H1 (cell line): Measurements from ENCODE around the gene TPD52L1. TPM values are rescaled to one million over a fixed set of nuclear protein-coding genes. Genes with fewer than 3 reads are reported as not detected.

Experiments used
- CTCF ChIA-PET: fragments of 300-600 bp; sonication (Branson Sonifier 250); formaldehyde crosslinking; loops from one replicate; lab custom pipeline; 2021; ENCODE audit not compliant: partially characterized antibody; lab: Charles Lee
- POLR2A ChIA-PET: fragments of 300-600 bp; sonication (Branson Sonifier 250); formaldehyde crosslinking; loops from one replicate; lab custom pipeline; 2021; ENCODE audit warnings: inconsistent platforms; ENCODE audit not compliant: partially characterized antibody; lab: Charles Lee
- DNase-seq, 2 experiments: peaks; one replicate each; pipeline versions ENCODE4 v3.0.0 to v3.0.0-alpha.2; 2010 to 2022; ENCODE audit warnings: low spot score in 2 of 2, low read depth in 1 of 2, mixed read lengths in 1 of 2
- FAIRE-seq: peaks from 2 replicates; lab custom pipeline; 2011; peaks lifted over from hg19 to GRCh38; lab: Jason Lieb, UNC
- H2AFZ ChIP-seq: 2 replicates; pipeline ENCODE4 v1.8.1; 2012; ENCODE audit warnings: low read length, inconsistent platforms
- H2AK5ac ChIP-seq: 2 replicates; pipeline ENCODE4 v1.6.1; 2013; ENCODE audit warnings: low read depth, low read length
- H2BK120ac ChIP-seq: replicated peaks from 2 replicates; pipeline ENCODE3; 2013; ENCODE audit warnings: low read depth, low read length, inconsistent platforms
- H2BK12ac ChIP-seq: 2 replicates; pipeline ENCODE4 v1.6.1; 2013; ENCODE audit warnings: low read depth, low read length
- H2BK15ac ChIP-seq: 2 replicates; pipeline ENCODE4 v1.6.1; 2013; ENCODE audit warnings: low read length
- H2BK20ac ChIP-seq: 2 replicates; pipeline ENCODE4 v1.6.1; 2013; ENCODE audit warnings: low read length
- H2BK5ac ChIP-seq: 2 replicates; pipeline ENCODE4 v1.6.1; 2013; ENCODE audit warnings: low read depth, low read length
- H3K14ac ChIP-seq: 2 replicates; pipeline ENCODE4 v1.6.1; 2013; ENCODE audit warnings: inconsistent platforms; ENCODE audit not compliant: insufficient read length
- H3K18ac ChIP-seq: 2 replicates; pipeline ENCODE4 v1.6.1; 2013; ENCODE audit warnings: low read length; ENCODE audit errors: extremely low read depth
- H3K23ac ChIP-seq: 2 replicates; pipeline ENCODE4 v1.6.1; 2013; ENCODE audit warnings: inconsistent platforms; ENCODE audit not compliant: insufficient read length
- H3K23me2 ChIP-seq: 2 replicates; pipeline ENCODE4 v1.6.1; 2013; ENCODE audit warnings: low read depth, low read length
- H3K27ac ChIP-seq: 2 replicates; pipeline ENCODE4 v1.6.1; 2011; ENCODE audit warnings: low read depth, low read length, inconsistent platforms
- H3K27me3 ChIP-seq, 4 experiments: replicated peaks in 1 of 4; 1 replicate in 1 of 4; 2 replicates in 3 of 4; pipeline versions ENCODE4 v1.6.1 to v1.8.1; 2011 to 2013; ENCODE audit warnings: low read length in 3 of 4, mild to moderate bottlenecking in 3 of 4, inconsistent platforms in 2 of 4, mixed read lengths in 2 of 4, moderate library complexity in 1 of 4; ENCODE audit not compliant: control insufficient read depth in 3 of 4, insufficient read depth in 3 of 4; ENCODE audit errors: extremely low read depth in 1 of 4
- H3K36me3 ChIP-seq, 4 experiments: 2 replicates each; pipeline versions ENCODE4 v1.6.1 to v1.8.1; 2011 to 2013; ENCODE audit warnings: mild to moderate bottlenecking in 4 of 4, low read length in 3 of 4, moderate library complexity in 2 of 4, control low read depth in 1 of 4, inconsistent platforms in 1 of 4; ENCODE audit not compliant: insufficient read depth in 4 of 4, control insufficient read depth in 2 of 4
- H3K4ac ChIP-seq: replicated peaks from 2 replicates; pipeline ENCODE3; 2013; ENCODE audit warnings: low read length, low read depth, mixed read lengths, inconsistent platforms; ENCODE audit not compliant: insufficient read length
- H3K4me1 ChIP-seq, 4 experiments: replicated peaks in 1 of 4; 1 replicate in 1 of 4; 2 replicates in 3 of 4; pipeline versions ENCODE4 v1.6.1 to v1.8.1; 2011 to 2013; ENCODE audit warnings: low read length in 3 of 4, inconsistent platforms in 2 of 4, mixed read lengths in 1 of 4; ENCODE audit not compliant: insufficient read depth in 4 of 4, control insufficient read depth in 3 of 4
- H3K4me2 ChIP-seq, 2 experiments: 2 replicates each; pipeline versions ENCODE4 v1.6.1 to v1.8.1; 2011 to 2013; ENCODE audit warnings: low read depth in 2 of 2, low read length in 2 of 2, control low read depth in 1 of 2, inconsistent platforms in 1 of 2, mild to moderate bottlenecking in 1 of 2; ENCODE audit not compliant: insufficient read depth in 1 of 2
- H3K4me3 ChIP-seq, 4 experiments: fragments of 200-600, 300-600 bp in 1 of 4; sonication (generic), shearing (Covaris generic), sonication (Bioruptor Twin) in 1 of 4; 2 replicates each; pipeline versions ENCODE4 v1.5.1 to v1.8.1; 2011 to 2016; ENCODE audit warnings: low read length in 4 of 4, low read depth in 3 of 4, control low read depth in 2 of 4, inconsistent platforms in 2 of 4, mild to moderate bottlenecking in 2 of 4, mixed read lengths in 1 of 4, moderate library complexity in 1 of 4; ENCODE audit not compliant: insufficient read depth in 2 of 4; ENCODE audit errors: extremely low read depth in 1 of 4
- H3K56ac ChIP-seq: replicated peaks from 2 replicates; pipeline ENCODE3; 2013; ENCODE audit warnings: low read depth, mild to moderate bottlenecking, mixed read lengths, low read length, inconsistent platforms; ENCODE audit not compliant: insufficient read length
- H3K79me1 ChIP-seq: 2 replicates; pipeline ENCODE4 v1.6.1; 2013; ENCODE audit warnings: low read depth, low read length, control low read depth
- H3K79me2 ChIP-seq, 2 experiments: 2 replicates each; pipeline versions ENCODE4 v1.6.1 to v1.8.1; 2012 to 2013; ENCODE audit warnings: low read length in 2 of 2, mild to moderate bottlenecking in 2 of 2, inconsistent platforms in 1 of 2; ENCODE audit not compliant: insufficient read depth in 2 of 2, control insufficient read depth in 1 of 2
- H3K9ac ChIP-seq, 4 experiments: replicated peaks in 1 of 4; 1 replicate in 1 of 4; 2 replicates in 3 of 4; pipeline versions ENCODE4 v1.6.1 to v1.8.1; 2011 to 2013; ENCODE audit warnings: low read depth in 3 of 4, low read length in 3 of 4, control low read depth in 2 of 4, mild to moderate bottlenecking in 2 of 4, moderate library complexity in 2 of 4, inconsistent platforms in 1 of 4; ENCODE audit errors: extremely low read depth in 1 of 4
- H3K9me3 ChIP-seq, 2 experiments: 2 replicates each; pipeline versions ENCODE4 v1.6.1 to v1.8.1; 2012 to 2013; ENCODE audit warnings: mild to moderate bottlenecking in 2 of 2, moderate library complexity in 2 of 2, control low read depth in 1 of 2, inconsistent platforms in 1 of 2, low read depth in 1 of 2, low read length in 1 of 2, mixed read lengths in 1 of 2; ENCODE audit not compliant: insufficient read depth in 2 of 2
- H4K20me1 ChIP-seq, 2 experiments: replicated peaks in 1 of 2; 2 replicates each; pipeline versions ENCODE3 to v1.8.1; 2011 to 2013; ENCODE audit warnings: inconsistent platforms in 2 of 2, low read length in 2 of 2, mild to moderate bottlenecking in 1 of 2; ENCODE audit not compliant: insufficient read depth in 2 of 2, control insufficient read depth in 1 of 2
- H4K5ac ChIP-seq: 2 replicates; pipeline ENCODE4 v1.6.1; 2013; ENCODE audit warnings: low read length, low read depth, mixed read lengths, inconsistent platforms; ENCODE audit not compliant: insufficient read length
- H4K8ac ChIP-seq: 2 replicates; pipeline ENCODE4 v1.8.0; 2013; ENCODE audit warnings: mild to moderate bottlenecking, moderate library complexity, low read length, inconsistent platforms; ENCODE audit not compliant: insufficient read depth; ENCODE audit errors: extremely low read depth
- H4K91ac ChIP-seq: replicated peaks from 2 replicates; pipeline ENCODE3; 2013; ENCODE audit warnings: low read length, mixed read lengths, inconsistent platforms; ENCODE audit not compliant: insufficient read length
- ATF3 ChIP-seq: IDR thresholded peaks from 2 replicates; pipeline ENCODE4 v1.6.1; 2011; ENCODE audit warnings: low read depth, mild to moderate bottlenecking, low read length; ENCODE audit not compliant: insufficient read depth
- CBX5 ChIP-seq: fragments of 300-800, 300-1000 bp; sonication (generic); IDR thresholded peaks from 2 replicates; pipeline ENCODE4 v1.7.1; 2016; ENCODE audit warnings: antibody characterized with exemption, low read length, low read depth
- FOSL1 ChIP-seq: IDR thresholded peaks from 2 replicates; pipeline ENCODE4 v1.6.1; 2011; ENCODE audit warnings: mild to moderate bottlenecking, low read depth, low read length, moderate library complexity; ENCODE audit not compliant: insufficient read depth
- JUN ChIP-seq: IDR thresholded peaks from 2 replicates; pipeline ENCODE4 v1.6.1; 2011; ENCODE audit warnings: low read depth, mild to moderate bottlenecking, improper control_type of control experiment, low read length
- JUND ChIP-seq: IDR thresholded peaks from 2 replicates; pipeline ENCODE4 v1.6.1; 2011; ENCODE audit warnings: mild to moderate bottlenecking, improper control_type of control experiment, low read length
- KDM1A ChIP-seq: fragments of 200-600, 300-600 bp; sonication (generic); IDR thresholded peaks from 2 replicates; pipeline ENCODE4 v1.7.1; 2016; ENCODE audit warnings: mild to moderate bottlenecking, low read length, borderline replicate concordance
- RAD21 ChIP-seq, 2 experiments: IDR thresholded peaks in 1 of 2; conservative IDR thresholded peaks in 1 of 2; 2 replicates each; pipeline ENCODE4 v1.6.1; 2011; ENCODE audit warnings: low read depth in 2 of 2, low read length in 2 of 2, improper control_type of control experiment in 1 of 2, inconsistent platforms in 1 of 2, mild to moderate bottlenecking in 1 of 2, moderate library complexity in 1 of 2
- WGBS, 2 experiments: shearing (Covaris generic) in 1 of 2; methylation state at CpG; one replicate each; pipeline versions ENCODE4 v1.1.6 to v1.1.7; 2013 to 2015; ENCODE audit warnings: low lambda C conversion rate in 2 of 2, mixed read lengths in 2 of 2, inconsistent platforms in 1 of 2, low coverage in 1 of 2, missing lambda C conversion rate in 1 of 2; ENCODE audit not compliant: insufficient replicate concordance in 2 of 2, insufficient coverage in 1 of 2, insufficient read length in 1 of 2; ENCODE audit errors: extremely low coverage in 1 of 2, missing lambda C conversion rate in 1 of 2; 5-methylcytosine and 5-hydroxymethylcytosine counted together
- polyA plus RNA-seq, 7 experiments: library from polyadenylated mRNA; depleted of rRNA in 3 of 7; stranded (reverse) in 5 of 7; unstranded in 2 of 7; fragments of >200 nt in 5 of 7; fragments of 200-250 nt in 2 of 7; gene quantifications; 1 replicate in 5 of 7; 2 replicates in 1 of 7; 4 replicates in 1 of 7; pipeline versions ENCODE4 v1.2.1 to v1.2.3, GENCODE V29; 2011 to 2013; ENCODE audit warnings: missing spikeins in 2 of 7, mixed read lengths in 2 of 7
- total RNA-seq: library from RNA; stranded (reverse); fragmentation: NEBNext Ultra II Directional; extraction: Animal tissue kit (Norgen Biotek cat#: 25700); gene quantifications from 2 replicates; pipeline ENCODE4 v1.2.1, GENCODE V29; 2021

The TPD52L1 gene
- total and polyA plus RNA-seq, 2 of the 8 experiments (the other 6 are each of a cell fraction or from before 2014, with no cell fraction given) = 7.4 to 14.2 TPM

GRCh38 chr6:125193208-125193607 is 39.6 kb downstream of the TPD52L1 start:
- no peaks in the 10 kb centered on the region for H3K23me2 ChIP-seq
- DNase-seq (no peak), FAIRE-seq (no peak)
- H2AFZ ChIP-seq = no peak overlapping the region
- H3K56ac ChIP-seq = no peak overlapping the region
- no peak overlapping the region for H2AK5ac ChIP-seq
- H3K9me3 ChIP-seq = no peaks in the 10 kb centered on the region
- no peak overlapping the region for H3K23ac ChIP-seq
- H2BK120ac ChIP-seq = no peak overlapping the region
- H3K4me2 ChIP-seq = no peak overlapping the region
- H3K4ac ChIP-seq = no peak overlapping the region
- ChIA-PET POLR2A (no interaction called here), CTCF (interaction anchor here (0.6 to 5.4 kb wide), 25 partner anchors 9 to 1123 kb away, joined by 3 to 79 read pairs (median 5); partner anchors contain the start of gene TPD52L1)
- H3K27me3 ChIP-seq = no peaks in the 10 kb centered on the region
- no peak overlapping the region for H2BK5ac ChIP-seq
- no peak overlapping the region for H4K5ac ChIP-seq
- H2BK15ac ChIP-seq = no peak overlapping the region
- H3K79me1 ChIP-seq = no peaks in the 10 kb centered on the region
- H2BK12ac ChIP-seq = no peak overlapping the region
- no peak overlapping the region for H3K9ac ChIP-seq
- no peaks in the 10 kb centered on the region for H3K79me2 ChIP-seq
- TF ChIP-seq CBX5 (no peak), FOSL1 (no peak), ATF3 (no peak), RAD21 (IDR thresholded peaks at IDR 0.05 in 1 of 2, conservative IDR thresholded peaks at IDR 0.05 in 1 of 2; ENCODE audit: low read depth in 2 of 2, low read length in 2 of 2) (no peak), JUND (no peak), JUN (no peak), KDM1A (no peak)
- no peak overlapping the region for H3K4me3 ChIP-seq
- H2BK20ac ChIP-seq = no peak overlapping the region
- no peak overlapping the region for H3K18ac ChIP-seq
- WGBS, 2 experiments = 90% methylated on average over 2 of the region's 2 CpGs; no CpG with 5 or more reads in 1 of the 2 experiments
- no peak overlapping the region for H4K8ac ChIP-seq
- peaks cover 0 to 15% (median 9%) of the 10 kb centered on the region in 4 experiments; a peak in 4 of 7 replicates for H3K4me1 ChIP-seq
- no peak overlapping the region for H4K91ac ChIP-seq
- H3K36me3 ChIP-seq = no peaks in the 10 kb centered on the region
- no peak overlapping the region for H3K27ac ChIP-seq
- H4K20me1 ChIP-seq = no peaks in the 10 kb centered on the region
- no peak overlapping the region for H3K14ac ChIP-seq
